Tibial nerve (tissue), 4 donors: Measurements from ENCODE around the gene TAF1D. TPM values are rescaled to one million over a fixed set of nuclear protein-coding genes. Genes with fewer than 3 reads are reported as not detected.

ENCODE experiments used
- DNase-seq, 2 donors: peaks; one replicate each; pipeline ENCODE4 v3.0.0-alpha.2; 2019; ENCODE audit warnings: low spot score in 2 of 2
- H3K27ac ChIP-seq, 4 donors: fragments of 200-600 bp; sonication (generic) in 3 of 4; one replicate each; pipeline ENCODE4 v1.5.1; 2017 to 2019; ENCODE audit warnings: mild to moderate bottlenecking in 1 of 4
- H3K27me3 ChIP-seq, 2 donors: fragments of 200-600 bp; sonication (generic) in 1 of 2; one replicate each; pipeline versions ENCODE4 v1.5.1 to v1.6.0; 2017 to 2019
- H3K36me3 ChIP-seq, 3 donors: fragments of 200-600 bp; sonication (generic); one replicate each; pipeline ENCODE4 v1.5.1; 2018 to 2019
- H3K4me1 ChIP-seq, 4 donors: fragments of 200-600 bp; sonication (generic) in 3 of 4; one replicate each; pipeline ENCODE4 v1.5.1; 2017 to 2019
- H3K4me3 ChIP-seq, 4 donors: fragments of 200-600 bp; sonication (generic) in 3 of 4; one replicate each; pipeline ENCODE4 v1.5.1; 2017 to 2019; ENCODE audit warnings: mild to moderate bottlenecking in 1 of 4, moderate library complexity in 1 of 4
- H3K9me3 ChIP-seq, 4 donors: fragments of 200-600 bp; sonication (generic) in 3 of 4; one replicate each; pipeline ENCODE4 v1.5.1; 2017 to 2019
- CTCF ChIP-seq, 5 experiments: fragments of 200-600 bp in 3 of 5; fragments of 450-650 bp in 2 of 5; sonication (generic) in 3 of 5; IDR thresholded peaks; one replicate each; pipeline ENCODE4 v1.5.1; 2016 to 2019; ENCODE audit warnings: antibody characterized with exemption in 5 of 5, mild to moderate bottlenecking in 3 of 5, moderate library complexity in 2 of 5
- EP300 ChIP-seq, 2 donors: sonication (generic); formaldehyde crosslinking; IDR thresholded peaks; one replicate each; pipeline ENCODE4 v1.6.1; 2017; ENCODE audit warnings: antibody characterized with exemption in 2 of 2, mild to moderate bottlenecking in 1 of 2
- POLR2A ChIP-seq, 2 donors: fragments of 450-650 bp; IDR thresholded peaks; one replicate each; pipeline ENCODE4 v1.6.1; 2017; ENCODE audit warnings: antibody characterized with exemption in 2 of 2, mild to moderate bottlenecking in 2 of 2, moderate library complexity in 2 of 2
- WGBS, 2 donors: methylation state at CpG; one replicate each; pipeline ENCODE4 v1.1.5; 2018; 5-methylcytosine and 5-hydroxymethylcytosine counted together
- total RNA-seq, 4 donors: library from RNA; depleted of rRNA; stranded (reverse); fragments of >200 nt; gene quantifications; one replicate each; pipeline ENCODE4 v1.1.0, GENCODE V29; 2016

The TAF1D gene
- total RNA-seq, 4 donors from 2014 or later = 106 to 166 (median 127) TPM

- H3K4me3 ChIP-seq = peak overlapping the region; percentile 63 to 86 (median 83)
- 2 to 5% methylated on average over 8 of the region's 8 CpGs for WGBS, 2 donors
- no peak for TF ChIP-seq EP300 (IDR thresholded peaks at IDR 0.05)
- TF ChIP-seq CTCF (IDR thresholded peaks at IDR 0.05) = no peak
- no peak for TF ChIP-seq POLR2A (IDR thresholded peaks at IDR 0.05)
- H3K36me3 ChIP-seq = peaks cover 0 to 22% (median 2%) of the 10 kb centered on the region in 3 donors
- peak in 1 of 2 donors; percentile 30 for DNase-seq
- peaks cover 8 to 71% (median 32%) of the 10 kb centered on the region in 4 donors for H3K4me1 ChIP-seq
- peak overlapping the region; percentile 89 to 96 (median 91) for H3K27ac ChIP-seq
- no peaks in the 10 kb centered on the region for H3K27me3 ChIP-seq
- H3K9me3 ChIP-seq = no peaks in the 10 kb centered on the region
These were observed 559 bp upstream of the TAF1D start for GRCh38 chr11:93741882-93742226.

DNA sequence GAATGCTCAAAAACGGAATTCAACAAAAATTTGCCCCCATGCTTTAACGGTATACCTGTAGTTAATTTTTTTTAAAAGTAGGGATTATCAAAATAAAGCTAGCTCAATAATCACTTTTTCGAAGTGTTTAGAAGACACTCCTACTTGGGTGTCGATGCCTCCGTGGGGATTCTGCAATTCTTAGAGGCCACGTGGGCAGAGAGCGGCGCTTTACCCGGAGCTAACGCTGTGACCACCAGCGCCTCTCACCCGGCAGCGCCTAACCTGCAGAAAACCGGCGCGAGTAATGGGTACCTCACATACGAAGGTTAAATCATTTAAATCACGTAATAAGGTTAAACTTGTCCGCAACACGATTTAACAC, 583 bp downstream of the TAF1D start:
- Histone ChIP-seq H3K4me3 (peak overlapping the region; percentile 63 to 86 (median 83)), H3K27me3 (no peaks in the 10 kb centered on the region), H3K27ac (peak overlapping the region; percentile 89 to 96 (median 91)), H3K4me1 (peaks cover 8 to 72% (median 34%) of the 10 kb centered on the region in 4 donors), H3K9me3 (no peaks in the 10 kb centered on the region), H3K36me3 (peaks cover 3 to 33% (median 5%) of the 10 kb centered on the region in 3 donors)
- DNase-seq = peak; percentile 24 to 53
- no peak for TF ChIP-seq EP300 (IDR thresholded peaks at IDR 0.05)
- no peak for TF ChIP-seq POLR2A (IDR thresholded peaks at IDR 0.05)
- TF ChIP-seq CTCF (IDR thresholded peaks at IDR 0.05) = no peak
- 0 to 1% methylated on average over 20 of the region's 20 CpGs for WGBS, 2 donors

DNA sequence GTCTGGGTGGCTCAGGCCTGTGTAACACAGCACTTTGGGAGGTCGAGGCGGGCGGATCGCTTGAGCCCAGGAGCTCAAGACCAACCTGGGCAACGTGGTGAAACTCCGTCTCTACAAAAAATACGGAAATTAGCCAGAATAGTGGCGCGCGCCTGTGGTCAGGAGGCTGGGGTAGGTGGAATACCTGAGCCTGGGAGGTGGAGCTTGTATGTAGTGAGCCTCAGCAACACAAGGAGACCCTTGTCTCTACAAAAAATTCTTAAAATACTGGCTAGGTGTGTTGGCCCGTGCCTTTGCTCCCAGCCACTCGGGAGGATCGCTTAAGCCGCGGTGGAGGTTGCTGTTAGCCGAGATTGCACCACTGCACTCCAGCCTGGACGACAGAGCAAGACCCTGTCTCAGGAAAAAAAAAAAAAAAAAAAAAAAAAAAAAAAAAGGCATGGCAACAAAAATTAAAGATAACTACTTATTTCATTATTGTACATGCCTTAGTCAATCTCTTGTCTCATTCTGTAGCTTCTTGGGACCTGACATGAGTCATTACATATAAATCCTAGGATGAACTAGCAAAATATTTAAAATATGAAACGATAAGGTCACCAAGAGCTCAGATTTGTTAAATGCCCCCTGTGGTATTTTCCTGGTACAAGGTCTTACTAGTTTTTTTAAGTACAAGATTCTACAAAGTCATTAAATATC, 1.1 kb downstream of the TAF1D start:
- no peak for TF ChIP-seq EP300 (IDR thresholded peaks at IDR 0.05)
- TF ChIP-seq CTCF (IDR thresholded peaks at IDR 0.05) = no peak
- TF ChIP-seq POLR2A (IDR thresholded peaks at IDR 0.05) = no peak
- DNase-seq = no peak
- 10 to 11% methylated on average over 18 of the region's 18 CpGs for WGBS, 2 donors
- H3K27me3 ChIP-seq = no peaks in the 10 kb centered on the region
- peak overlapping the region in 2 of 4 donors; percentile 91 to 96 for H3K27ac ChIP-seq
- H3K4me1 ChIP-seq = peaks cover 8 to 73% (median 34%) of the 10 kb centered on the region in 4 donors
- H3K4me3 ChIP-seq = peak overlapping the region; percentile 63 to 86 (median 83)
- peaks cover 3 to 38% (median 10%) of the 10 kb centered on the region in 3 donors for H3K36me3 ChIP-seq
- H3K9me3 ChIP-seq = no peaks in the 10 kb centered on the region

DNA sequence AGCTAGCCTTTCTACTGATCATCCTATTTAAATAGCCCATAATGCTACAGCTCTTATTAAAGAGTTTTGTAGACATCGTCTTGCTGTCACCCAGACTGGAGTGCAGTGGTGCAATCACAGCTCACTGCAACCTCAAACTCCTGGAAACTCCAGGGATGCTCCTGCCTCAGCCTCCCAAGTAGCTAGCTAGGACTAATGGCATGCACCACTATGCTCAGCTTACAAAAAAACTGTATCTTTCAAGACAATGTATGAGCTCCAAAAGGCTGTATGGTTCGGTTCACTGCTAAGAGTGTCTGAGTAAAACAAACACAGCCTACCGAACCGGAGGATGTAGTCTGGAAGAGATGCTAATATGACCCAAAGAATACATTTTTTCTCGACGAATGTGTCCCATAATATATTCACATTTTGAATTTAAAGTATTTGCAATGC, 2.6 kb downstream of the TAF1D start:
- H3K4me1 ChIP-seq = peaks cover 8 to 76% (median 34%) of the 10 kb centered on the region in 4 donors
- H3K36me3 ChIP-seq = peaks cover 3 to 52% (median 13%) of the 10 kb centered on the region in 3 donors
- WGBS, 2 donors = 57 to 61% methylated on average over 6 of the region's 6 CpGs
- no peak overlapping the region for H3K4me3 ChIP-seq
- no peak for DNase-seq
- peak overlapping the region in 2 of 4 donors; percentile 5 to 25 for H3K27ac ChIP-seq
- no peaks in the 10 kb centered on the region for H3K9me3 ChIP-seq
- TF ChIP-seq POLR2A (IDR thresholded peaks at IDR 0.05) = no peak
- no peak for TF ChIP-seq EP300 (IDR thresholded peaks at IDR 0.05)
- no peak for TF ChIP-seq CTCF (IDR thresholded peaks at IDR 0.05)
- H3K27me3 ChIP-seq = no peaks in the 10 kb centered on the region

- Histone ChIP-seq H3K9me3 (no peaks in the 10 kb centered on the region), H3K27ac (peak overlapping the region in 1 of 4 donors; percentile 5), H3K4me1 (peaks cover 8 to 75% (median 34%) of the 10 kb centered on the region in 4 donors), H3K4me3 (no peak overlapping the region), H3K27me3 (no peaks in the 10 kb centered on the region), H3K36me3 (peaks cover 3 to 52% (median 13%) of the 10 kb centered on the region in 3 donors)
- WGBS, 2 donors = 70 to 73% methylated on average over 6 of the region's 6 CpGs
- no peak for DNase-seq
- TF ChIP-seq EP300 (IDR thresholded peaks at IDR 0.05) (no peak), CTCF (IDR thresholded peaks at IDR 0.05) (no peak), POLR2A (IDR thresholded peaks at IDR 0.05) (no peak)
These were observed 3.2 kb downstream of the TAF1D start for GRCh38 chr11:93737904-93738612.
